GM18498 (cell line): ENCODE measurements around the gene CRIP1.

Experiments used
- ATAC-seq: cut with Tn5 transposase; IDR thresholded peaks from one replicate; pipeline ENCODE4 v1.9.1; 2021; ENCODE audit warnings: mild to moderate bottlenecking, moderate library complexity; ENCODE audit not compliant: unreplicated experiment

Gene CRIP1

GRCh38 chr14:105531894-105532623 is 45.4 kb downstream of the CRIP1 start:
- no peak for ATAC-seq

- ATAC-seq = no peak
Observed at GRCh38 chr14:105532735-105533141, 46.1 kb downstream of the CRIP1 start.

GRCh38 chr14:105533391-105533790 is 46.7 kb downstream of the CRIP1 start:
- ATAC-seq = no peak

- no peak for ATAC-seq
Observed at GRCh38 chr14:105533811-105534498, 47.3 kb downstream of the CRIP1 start.

- no peak for ATAC-seq
Observed at GRCh38 chr14:105534586-105534985, 47.9 kb downstream of the CRIP1 start.

GRCh38 chr14:105536051-105536450 is 49.4 kb downstream of the CRIP1 start:
- ATAC-seq = no peak

- no peak for ATAC-seq
Observed at GRCh38 chr14:105536691-105537579, 50.2 kb downstream of the CRIP1 start.

- ATAC-seq = no peak
Observed at GRCh38 chr14:105537580-105538474, 51.1 kb downstream of the CRIP1 start.
